Ramos (cell line): ENCODE measurements around the gene SMIM22.

Experiments
- in situ Hi-C: fragments of 300-500 bp; cut with MboI; formaldehyde crosslinking; loops from one replicate; pipeline ENCODE4 v1.14.3; 2022; ENCODE audit warnings: low sequenced_read_pairs; ENCODE audit not compliant: unreplicated experiment

The SMIM22 gene

GRCh38 chr16:4813251-4814003, 18.3 kb downstream of the SMIM22 start:
- in situ Hi-C loops = no loop called here

DNA sequence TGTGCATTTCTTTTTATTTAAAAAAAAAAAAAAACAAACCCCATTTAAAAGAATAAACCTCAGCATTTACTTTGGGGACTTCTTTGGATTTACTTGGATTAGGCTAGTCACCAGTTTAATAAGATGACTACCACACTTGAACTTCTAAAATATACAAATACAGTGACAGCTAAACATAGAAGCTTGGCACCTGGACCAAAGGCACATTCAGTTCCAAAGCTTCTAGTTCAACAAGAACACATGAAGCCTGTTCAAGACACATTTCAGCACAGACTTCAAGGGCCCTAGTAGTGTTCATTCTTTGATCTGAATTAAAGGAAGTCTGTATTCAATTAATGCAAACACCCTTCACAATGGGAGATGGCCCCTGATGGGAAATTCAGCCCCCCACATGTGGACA, 18.9 kb downstream of the SMIM22 start:
- in situ Hi-C loops = no loop called here

DNA sequence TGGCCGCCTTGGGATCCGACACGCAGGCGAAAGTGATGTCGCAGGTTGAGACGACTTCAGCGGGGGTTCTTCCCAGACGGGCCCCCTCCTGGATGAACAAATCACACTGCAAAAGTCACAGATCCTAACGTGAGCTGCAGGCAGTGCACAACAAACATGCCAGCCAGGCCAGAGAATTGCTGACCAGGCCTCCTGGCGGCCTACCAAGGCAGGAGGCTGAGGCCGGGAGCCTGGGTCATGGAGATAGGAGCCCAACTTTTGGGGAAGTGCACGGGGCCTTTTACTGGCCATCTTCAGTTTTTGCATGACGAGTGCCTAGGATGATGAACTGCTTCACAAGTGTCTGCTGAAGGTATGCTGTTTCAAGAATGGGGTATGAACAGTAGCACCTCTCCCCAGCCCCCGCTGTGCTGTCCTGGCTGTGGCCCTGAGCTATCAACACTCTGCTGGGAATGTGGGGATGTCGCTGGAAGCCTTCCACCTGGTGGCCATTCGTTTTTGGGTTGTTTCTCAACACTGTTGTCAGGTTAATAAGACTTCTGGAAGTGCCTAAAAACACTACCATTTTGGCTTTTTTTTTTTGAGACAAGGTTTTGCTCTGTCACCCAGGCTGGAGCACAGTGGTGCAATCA, 19.5 kb downstream of the SMIM22 start:
- in situ Hi-C loops = no loop called here

- in situ Hi-C loops = no loop called here
These were observed 25.5 kb downstream of the SMIM22 start for GRCh38 chr16:4820652-4821051.

GRCh38 chr16:4825196-4825595, 30.0 kb downstream of the SMIM22 start:
- in situ Hi-C loops = no loop called here

DNA sequence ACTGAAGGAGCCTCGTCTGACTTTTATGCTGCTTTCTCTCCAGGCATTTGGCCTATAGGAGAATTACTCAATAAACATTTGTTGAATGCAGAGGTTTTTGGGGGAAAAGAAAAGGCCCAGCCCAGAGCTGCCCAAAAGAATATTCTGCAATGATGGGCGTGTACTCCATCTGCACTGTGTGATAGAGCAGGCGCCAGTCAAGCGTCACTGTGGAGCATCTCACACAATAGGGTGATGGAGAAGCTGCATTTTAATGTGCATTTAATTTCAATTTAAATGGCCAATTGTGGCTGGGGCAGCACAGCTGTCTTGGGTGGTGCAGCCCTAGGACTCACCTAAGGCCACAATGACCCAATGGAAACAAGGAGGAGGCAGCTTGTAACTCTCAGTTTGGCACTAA, 31.4 kb downstream of the SMIM22 start:
- in situ Hi-C loops = no loop called here

GRCh38 chr16:4826980-4827379, 31.8 kb downstream of the SMIM22 start:
- in situ Hi-C loops = no loop called here

DNA sequence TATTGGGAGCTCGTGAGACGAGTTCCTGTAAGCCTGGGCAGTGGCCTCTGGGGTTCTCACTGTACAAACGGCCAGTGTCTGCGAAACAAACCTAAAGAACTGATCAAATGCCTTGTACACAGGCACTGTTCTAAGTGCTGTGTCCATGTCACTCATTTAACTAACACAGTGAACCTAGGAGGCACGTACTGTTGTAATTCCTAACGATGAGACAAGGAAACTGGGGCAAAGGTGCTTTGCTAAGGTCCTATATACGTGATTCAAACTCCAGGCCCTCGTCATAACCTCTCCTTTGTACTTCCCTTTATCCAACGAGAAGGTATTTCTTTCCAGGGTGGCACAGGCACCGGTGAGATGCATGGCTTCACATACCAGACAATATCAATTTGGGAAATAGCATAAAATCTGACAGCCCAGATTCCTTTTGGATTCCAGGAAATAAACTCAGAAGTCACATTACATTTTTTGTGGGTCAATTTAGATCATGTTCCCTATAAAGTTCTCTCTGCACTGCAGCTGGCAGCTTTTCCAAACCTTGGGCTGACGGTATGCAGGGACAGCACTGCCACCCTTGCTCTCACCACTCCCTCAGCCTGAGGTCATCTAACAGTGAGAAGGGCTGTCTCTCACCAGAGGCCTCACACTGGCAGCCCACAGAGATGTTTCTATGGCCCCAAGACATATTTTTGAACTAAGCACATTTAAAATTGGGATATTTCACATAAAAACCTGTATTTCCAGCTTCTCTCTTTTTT, 33.6 kb downstream of the SMIM22 start:
- in situ Hi-C loops = no loop called here

DNA sequence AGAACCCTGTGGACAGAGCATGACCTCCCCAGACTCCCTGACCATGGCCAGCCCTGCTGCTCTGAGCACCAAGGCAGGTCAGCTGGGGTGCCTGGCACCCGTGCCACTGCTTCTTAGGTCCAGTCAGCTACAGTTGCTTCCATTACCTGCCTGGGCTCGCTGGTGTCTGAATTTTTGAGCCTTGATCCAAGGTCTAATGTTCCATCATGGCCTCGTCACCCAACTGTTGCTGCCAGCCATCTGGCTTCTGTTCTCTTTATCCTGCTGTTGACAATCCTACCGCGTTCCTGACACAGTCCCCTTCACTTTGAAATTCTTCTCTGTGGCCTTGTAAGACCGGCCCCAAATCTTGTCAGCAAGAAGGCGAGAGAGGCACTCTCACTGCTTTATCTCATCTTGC, 35.2 kb downstream of the SMIM22 start:
- in situ Hi-C loops = no loop called here

DNA sequence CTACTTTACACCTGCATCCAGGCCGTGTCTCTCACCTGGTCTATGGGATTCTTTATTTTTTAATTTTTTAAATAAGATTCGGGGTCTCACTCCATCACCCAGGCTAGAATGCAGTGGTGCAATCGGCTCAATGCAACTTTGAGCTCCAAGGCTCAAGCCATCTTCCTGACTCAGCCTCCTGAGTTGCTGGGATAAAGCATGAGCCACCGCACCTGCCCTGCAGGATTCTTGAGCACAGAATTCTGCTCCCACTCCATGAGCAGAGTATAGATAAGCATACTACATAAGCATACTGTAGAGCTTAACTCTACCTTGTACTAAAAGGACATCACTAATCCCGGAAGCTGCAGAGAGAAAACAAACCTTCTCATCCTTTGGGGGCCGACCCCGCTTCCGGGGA, 36.4 kb downstream of the SMIM22 start:
- in situ Hi-C loops = no loop called here

- in situ Hi-C loops = no loop called here
These were observed 37.7 kb downstream of the SMIM22 start for GRCh38 chr16:4832698-4833343.

GRCh38 chr16:4833584-4833983, 38.4 kb downstream of the SMIM22 start:
- in situ Hi-C loops = no loop called here

GRCh38 chr16:4836727-4837126, 41.6 kb downstream of the SMIM22 start:
- in situ Hi-C loops = no loop called here

- in situ Hi-C loops = no loop called here
These were observed 42.7 kb downstream of the SMIM22 start for GRCh38 chr16:4837733-4838501.

GRCh38 chr16:4839942-4840341, 44.8 kb downstream of the SMIM22 start:
- in situ Hi-C loops = no loop called here

GRCh38 chr16:4840984-4841383, 45.8 kb downstream of the SMIM22 start:
- in situ Hi-C loops = no loop called here
